SKM-1 (cell line): ENCODE data around the gene NPHP4.
A peak's percentile ranks its signal among the peaks of the same experiment; 100 is the strongest.

Experiments
- DNase-seq: peaks from one replicate; lab custom pipeline; 2025; ENCODE audit not compliant: unreplicated experiment; lab: John Stamatoyannopoulos, UW

NPHP4 gene

DNA sequence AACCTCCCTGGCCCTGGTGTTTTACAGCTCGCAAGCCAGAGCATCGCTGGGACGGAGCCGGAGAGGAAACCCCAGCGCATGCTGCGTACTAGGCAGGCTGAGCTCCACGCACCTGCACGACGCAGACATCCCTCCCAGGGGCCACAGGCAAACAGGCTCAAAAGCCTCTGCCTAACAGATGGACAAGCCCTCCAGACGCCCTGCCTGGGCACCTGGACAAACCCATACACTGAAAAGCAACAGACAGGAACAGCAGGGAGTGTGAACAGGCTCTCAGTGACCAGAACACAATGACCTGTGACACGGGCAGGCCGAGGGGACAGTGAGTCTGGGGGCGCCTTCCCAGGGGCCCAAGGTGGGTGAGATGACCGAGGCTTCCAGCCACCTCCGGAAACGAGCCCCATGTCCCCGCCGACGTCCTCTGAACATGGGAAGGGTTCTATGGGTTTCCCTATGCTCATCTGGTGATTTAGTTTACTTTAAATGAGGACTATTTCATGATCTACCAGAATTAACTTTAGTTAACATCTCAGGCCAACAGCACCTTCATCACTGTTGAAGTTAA, 40.3 kb downstream of the NPHP4 start:
- DNase-seq: no peak

DNA sequence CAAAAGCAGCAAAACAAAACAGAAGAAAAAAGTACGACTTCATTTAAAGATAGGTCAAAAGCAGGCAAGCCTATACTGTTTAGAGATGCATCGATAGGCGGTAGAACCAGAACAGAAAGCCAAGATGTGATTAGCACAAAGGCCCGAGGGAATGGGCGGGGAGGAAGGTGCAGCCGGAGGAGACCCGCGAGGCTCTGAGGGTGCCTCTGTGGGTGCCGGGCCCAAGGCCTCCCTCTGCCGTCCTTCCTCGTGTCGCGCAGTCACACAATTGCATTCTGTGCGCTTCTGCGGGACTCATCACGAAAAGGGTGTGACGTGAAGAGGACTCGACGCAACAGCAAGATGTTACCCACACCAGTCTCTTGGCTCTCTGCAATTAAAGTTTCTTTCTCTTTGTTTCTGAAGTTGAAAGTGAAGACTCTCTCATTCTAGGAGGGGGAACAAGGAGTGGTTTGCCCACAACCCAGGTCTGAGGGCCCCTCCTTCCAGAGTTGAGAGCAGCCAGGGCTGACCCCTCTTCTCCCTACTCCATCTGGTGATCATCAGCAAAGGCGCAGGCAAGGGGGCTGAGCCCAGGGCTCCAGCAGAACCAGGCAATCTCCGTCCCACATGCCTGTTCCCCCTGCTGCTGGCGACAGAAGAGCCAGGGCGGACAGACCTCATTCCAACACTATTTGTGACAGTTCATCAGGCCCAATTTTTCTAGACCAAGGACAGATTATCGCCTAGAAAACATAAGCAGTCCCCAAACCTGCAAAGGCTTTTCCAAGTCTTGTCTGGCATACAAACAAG, 41.0 kb downstream of the NPHP4 start:
- DNase-seq: no peak

DNA sequence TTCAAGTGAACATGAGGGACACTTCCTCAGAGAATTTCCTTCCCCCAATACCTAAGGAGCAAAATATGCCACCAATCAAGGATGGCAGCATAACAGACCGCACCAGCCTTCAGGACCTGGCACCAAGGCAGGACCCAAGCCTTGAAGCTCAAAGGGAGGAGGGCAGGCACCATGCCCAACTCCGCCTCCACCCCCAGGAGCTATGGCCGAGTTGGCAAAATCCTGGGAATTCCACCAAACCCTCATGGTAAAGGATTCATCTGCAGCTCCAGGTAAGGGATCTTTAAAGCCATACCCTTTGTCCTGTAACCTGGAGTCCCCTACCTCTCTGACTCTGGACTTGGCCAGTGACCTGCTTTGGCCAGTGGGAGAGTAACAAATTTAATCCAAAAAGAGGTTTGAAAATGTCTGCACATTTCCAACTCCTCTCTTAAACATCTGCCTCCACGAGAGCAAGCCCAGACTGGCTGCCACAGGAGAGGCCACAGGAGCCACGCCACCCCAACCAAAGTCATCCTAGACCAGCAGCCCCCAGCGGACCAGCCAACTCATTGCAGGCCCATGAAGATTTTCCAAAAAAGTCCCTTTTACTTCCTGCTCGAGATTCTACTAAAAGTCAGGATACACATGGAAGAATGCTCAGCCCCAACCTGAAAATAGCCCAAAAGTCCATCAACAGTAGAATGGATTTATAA, 41.9 kb downstream of the NPHP4 start:
- no peak for DNase-seq

DNA sequence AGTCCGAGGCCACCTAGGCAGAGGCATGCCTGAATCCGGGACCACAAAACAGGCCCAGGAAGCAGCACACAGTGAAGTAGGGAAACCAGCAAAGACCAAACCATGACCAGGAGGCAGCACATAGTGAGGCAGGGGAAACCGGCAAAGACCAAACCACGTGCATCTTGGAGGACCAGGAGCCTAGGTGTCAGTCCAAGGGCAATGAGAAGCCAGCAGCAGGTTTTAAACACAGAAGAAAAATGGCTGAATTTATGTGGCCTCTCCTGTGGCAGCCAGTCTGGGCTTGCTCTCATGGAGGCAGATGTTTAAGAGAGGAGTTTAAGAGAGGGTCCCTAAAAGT, 42.5 kb downstream of the NPHP4 start:
- DNase-seq: no peak

DNA sequence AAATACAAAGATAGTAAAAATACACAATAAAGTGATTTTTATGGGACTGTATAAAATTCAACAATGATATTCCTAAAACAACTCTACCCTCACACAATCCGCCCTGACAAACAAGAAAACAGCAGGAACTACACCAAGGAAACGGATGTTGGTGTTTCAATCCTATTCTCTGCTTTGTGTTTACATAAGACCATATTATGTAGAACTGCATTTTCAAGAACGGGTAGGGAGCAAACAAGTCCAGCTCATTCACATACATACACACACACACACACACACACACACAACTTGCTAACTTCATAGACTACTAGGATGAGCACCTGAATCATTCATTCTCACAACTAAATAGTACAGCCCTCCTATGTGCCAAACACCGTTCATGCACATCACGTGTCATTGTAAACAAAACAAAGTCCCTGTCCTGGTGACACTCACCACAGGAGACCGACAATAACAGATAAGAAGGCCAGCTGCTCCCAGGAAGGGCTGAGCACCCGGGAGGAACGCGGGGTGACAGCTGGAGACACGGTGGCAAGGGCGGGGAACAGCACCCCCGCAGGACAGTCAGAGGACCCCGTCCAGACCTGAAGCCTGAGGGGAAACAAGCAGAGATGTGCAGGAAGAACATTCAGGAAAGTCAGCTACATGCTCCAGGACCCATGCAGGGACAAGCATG, 43.0 kb downstream of the NPHP4 start:
- no peak for DNase-seq

DNA sequence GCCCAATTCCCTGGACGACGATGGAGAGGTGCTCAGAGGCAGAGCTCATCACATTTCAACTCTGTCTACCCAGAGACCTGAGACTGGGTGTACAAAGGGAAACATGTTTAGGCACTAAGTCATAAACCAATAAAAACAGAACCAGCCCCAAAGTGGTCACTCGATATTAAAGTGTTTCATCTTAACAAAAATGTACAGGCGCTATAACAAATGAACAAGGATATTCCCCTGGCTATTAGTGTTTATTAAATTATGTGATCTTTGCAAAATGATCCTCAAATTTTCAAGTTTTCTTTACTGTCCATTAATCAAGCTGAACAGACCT, 43.6 kb downstream of the NPHP4 start:
- no peak for DNase-seq

DNA sequence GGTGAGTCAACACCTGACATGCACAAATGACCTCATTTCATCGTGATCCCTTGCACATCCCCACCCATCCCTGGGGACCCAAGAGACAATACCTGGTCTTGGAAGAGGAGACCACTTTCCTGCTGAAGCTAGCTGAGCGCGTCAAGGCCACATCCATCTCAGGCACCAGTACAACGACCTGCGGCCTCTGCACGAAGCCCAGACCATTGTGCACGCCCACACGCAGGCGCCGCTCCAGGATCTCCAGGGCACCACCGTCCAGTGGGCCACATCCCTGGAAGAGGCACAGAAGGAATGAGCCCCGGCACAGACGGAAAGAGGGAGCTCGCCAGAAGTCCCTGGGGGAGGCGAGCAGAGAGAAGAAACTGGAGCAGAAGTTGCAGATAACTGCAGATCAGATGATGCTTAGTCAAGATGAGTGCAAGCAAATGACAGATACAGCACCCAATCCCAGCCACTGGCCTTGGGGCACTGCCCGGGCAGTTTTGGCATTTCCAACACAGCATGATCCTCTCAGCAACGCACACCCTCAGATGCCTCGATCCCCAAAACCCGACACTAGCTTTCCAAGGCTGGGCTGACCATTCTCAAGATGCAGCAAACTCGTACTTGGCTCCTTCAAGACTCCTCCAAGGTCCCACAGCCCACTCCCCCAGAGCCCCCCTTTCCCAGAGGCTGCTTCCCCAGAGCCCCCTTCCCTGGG, 44.1 kb downstream of the NPHP4 start:
- DNase-seq: no peak

DNA sequence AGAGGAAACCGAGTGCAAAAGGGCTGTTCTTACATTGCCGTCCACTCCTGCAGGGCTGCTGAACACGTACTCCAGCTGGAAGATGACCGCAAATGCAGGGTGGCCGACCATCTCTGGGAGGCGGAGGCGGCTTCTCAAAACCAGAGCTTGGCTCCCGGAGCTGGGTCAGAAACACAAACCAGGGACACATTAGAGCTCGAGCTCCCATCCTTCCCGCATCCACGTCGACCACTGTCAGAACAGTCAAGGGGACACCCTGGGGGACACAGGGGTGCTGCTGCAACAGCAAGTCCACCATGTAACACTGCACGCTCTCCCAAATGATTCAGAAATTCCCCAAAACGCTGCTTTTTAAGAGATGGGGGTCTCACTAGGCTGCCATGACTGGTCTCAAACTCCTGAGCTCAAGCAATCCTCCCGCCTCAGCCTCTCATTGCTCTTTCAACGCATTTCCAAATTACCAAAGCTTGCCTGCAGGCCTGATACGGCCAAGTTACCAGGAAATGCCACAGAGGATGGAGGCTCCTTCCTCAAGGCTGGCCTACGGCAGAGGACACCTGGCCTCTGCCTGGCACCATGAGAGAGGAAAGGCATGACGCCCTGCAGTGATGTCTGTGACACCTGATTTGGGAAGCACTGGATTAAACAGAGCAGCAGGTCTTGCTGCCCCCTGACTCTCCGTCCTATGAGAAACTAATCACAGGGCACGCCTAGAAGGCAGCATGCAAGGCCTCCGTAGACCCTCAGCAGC, 45.0 kb downstream of the NPHP4 start:
- DNase-seq: no peak

DNA sequence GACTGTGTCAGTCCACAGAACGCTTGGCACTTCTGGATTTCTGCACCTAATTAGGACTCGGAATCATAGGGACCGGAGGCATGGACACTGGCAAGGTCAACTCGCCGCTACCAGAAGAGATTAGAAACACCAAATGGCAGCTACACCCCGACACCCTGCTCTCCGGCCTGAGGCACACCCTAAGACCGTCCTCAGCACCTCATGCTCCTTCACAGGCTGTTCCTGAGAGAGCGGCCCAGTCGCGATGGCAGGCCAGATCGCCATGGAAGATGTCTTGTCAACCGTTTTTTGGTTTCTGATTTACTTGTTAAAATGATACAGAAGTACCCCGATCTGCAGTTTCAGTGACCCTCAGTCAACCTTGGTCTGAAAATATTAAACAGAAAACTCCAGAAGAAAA, 46.8 kb downstream of the NPHP4 start:
- no peak for DNase-seq

DNA sequence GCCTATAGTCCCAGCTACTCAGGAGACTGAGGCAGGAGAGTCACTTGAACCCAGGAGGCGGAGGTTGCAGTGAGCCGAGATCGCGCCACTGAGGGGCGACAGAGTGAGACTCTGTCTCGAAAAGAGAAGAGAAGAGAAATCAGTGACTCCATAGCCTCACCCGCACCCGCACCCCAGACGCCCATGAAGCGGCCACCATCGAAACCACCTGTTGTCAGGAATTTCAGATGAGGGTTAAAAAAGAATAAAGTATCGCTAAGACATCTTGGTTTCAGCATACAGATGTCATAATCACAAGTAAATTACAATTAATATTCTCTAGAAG, 47.4 kb downstream of the NPHP4 start:
- DNase-seq: no peak

DNA sequence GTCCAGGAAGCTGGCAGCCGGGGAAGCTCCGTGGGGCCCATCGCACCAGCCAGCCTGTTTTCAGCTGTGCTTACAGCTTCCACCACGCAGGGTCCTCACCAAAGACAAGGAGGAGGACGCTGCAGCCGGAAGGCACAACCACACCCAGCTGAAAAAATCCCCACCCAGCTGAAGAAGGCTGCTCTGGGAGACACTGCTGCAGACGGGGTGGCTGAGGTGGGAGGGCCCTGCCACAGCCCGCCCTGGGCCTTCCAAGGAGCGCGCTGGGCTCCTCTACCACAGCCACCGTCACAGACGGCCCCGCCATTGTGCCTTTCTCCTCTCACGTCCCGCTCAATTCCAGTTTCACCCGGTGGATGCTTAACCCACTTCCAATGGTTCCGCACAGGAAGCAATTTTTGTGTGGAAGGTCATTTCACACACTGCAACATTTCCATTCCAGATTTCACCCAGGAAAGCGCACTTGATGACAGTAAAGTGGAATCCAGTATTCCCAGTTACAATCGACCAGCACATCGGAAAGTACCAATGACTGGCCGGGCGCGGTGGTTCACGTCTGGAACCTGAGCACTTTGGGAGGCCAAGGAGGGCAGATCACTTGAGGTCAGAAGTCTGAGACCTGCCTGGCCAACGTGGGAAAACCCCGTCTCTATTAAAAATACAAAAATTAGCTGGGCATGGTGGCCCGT, 47.9 kb downstream of the NPHP4 start:
- no peak for DNase-seq

DNA sequence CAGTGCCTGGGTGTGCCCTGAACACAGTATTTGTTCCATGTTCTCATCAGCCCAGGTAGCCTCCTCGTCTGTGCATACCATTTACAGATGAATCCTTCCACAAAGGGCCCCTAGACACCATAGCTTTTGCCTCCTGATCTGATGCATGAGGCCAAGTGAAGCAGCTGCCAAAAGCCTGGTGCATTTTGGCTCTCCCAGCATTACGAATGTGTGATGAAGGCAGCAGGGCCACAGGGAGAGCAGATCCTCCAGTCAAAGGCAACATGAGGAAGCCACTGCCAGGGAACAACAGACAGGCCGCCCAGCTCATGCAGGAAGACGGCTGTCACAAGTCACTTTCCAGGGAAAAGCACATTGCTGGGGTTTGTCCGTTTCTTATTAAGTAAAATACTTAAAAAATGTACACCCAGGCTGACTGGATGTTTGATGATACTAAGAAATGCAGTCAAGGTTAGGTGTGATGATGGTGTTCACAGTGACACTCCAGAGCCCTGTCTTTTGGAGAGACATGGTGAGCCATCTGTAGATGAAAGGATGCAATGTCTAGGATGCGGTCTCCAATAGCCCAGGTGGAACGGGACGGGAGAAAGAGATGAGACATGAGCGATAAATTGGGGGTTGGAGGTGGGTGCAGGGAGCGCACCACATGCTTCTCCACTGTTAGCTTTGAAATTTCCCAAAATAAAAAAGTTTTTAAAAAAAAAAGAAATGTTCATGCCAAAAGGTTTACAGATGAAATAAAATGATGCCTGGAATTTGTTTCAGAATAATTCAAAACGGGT, 48.7 kb downstream of the NPHP4 start:
- no peak for DNase-seq

DNA sequence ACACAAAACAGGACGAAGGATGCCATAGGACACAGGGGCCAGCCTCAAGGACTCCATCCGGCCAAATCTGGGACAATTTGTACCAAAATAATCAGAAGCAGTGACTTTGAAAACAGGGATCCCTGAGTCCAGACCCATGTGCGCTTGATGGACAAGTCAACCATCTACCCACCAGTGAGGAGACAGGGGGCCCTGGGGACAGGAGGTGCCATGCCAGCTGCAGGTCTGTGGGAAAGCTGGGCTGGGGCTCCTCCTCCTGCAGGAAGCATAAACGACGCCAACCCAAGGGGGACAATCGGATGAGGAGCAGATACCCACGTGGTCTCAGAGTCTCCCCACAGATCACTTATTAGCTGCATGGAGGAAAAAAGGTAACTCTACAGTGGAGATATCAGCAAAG, 50.6 kb downstream of the NPHP4 start:
- no peak for DNase-seq

DNA sequence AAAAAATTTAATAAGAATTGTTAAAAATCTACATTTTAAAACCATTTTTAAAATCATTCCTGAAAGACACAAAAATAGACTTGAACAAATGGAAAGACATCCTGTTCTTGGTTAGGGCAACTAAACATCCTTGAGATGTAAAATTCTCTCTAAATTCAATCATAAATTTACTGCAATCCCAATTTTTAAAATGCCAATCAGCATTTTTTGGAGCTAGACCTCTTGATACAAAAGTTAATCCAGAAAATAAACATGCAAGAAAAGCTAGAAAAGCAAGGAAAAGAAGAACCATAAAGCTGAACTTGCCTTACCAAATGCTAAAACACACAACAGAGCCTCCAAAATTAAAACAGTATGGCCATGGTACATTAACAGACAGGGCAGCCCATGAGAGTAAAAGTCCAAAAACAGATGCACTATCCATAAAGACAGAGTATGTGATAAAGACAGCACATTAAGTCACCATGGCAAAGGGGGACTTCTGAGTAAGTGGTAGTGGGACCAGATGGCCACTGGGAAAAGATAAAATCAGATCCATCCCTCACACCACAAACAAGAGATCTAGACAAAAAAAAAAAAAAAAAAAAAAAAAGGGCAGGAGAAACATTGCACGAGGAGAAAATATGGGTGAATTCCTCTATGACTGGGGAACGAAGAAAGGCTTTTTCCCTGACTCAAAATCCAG, 51.4 kb downstream of the NPHP4 start:
- no peak for DNase-seq

DNA sequence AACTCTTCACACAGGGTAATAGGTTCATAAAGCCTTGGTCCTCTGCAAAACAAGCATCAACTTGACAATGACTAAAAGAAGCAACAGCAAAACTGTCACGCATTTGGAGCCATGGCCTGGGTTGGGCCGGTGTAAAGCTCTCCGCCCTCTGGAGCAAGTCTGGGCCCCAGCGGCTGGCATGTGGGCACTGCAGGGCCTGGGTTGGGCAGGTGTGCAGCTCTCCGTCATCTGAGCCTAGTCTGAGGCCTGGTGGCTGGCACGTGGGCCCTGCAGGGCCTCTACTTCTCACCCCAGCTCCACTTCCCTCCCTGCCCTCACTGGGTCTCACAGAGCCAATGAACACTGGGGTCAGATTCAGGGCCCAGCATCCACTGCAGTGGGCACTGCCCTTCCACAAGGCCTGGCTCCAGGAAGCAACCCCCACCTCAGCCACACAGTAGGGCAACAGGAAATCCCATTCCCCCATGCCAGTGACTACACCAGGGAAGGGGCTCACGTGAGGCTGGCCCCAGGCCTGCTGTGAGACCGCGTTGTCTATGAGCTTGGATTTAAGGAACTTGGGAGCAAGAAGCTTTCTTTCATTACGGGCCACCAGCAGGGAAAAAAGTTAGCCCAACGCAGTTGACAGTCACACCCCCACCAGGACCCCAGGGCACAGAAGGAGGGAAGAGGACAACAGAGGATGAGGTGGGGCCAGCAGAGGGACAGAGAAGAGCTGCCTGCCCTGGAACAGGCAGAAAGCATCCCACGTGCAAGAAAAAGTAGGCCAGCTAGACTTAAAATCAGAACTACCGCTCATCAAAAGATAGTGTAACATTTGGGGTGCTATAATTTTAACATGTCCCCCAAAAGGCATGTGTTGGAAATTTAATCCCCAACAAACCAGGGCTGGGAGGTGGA, 52.7 kb downstream of the NPHP4 start:
- peak; percentile 15 for DNase-seq

DNA sequence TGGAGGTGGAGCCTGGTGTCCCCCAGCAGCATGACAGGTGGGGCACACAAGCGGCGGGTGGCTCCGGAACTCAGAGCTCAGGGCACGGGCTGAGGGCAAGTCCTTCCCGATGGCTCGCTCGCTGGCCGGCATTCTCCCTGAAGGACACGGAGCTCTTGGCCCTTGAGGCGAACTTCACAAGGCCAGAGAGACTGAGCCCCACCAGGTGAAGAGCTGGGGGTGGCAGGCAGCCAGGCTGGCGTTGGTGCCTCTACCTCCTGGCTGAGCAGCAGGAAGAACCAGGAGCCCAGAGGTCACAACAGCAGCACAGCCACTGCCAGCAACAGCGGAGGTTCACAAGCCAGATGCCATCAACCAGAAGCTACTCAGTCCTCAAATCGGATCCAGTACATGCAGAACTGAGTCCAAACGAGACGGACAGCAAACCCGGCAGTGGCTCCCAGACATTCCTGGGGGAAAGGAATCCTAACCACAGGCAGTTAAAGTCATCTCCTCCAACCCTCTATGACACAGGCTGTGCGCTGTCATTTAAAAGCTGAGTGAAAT, 54.1 kb downstream of the NPHP4 start:
- no peak for DNase-seq

DNA sequence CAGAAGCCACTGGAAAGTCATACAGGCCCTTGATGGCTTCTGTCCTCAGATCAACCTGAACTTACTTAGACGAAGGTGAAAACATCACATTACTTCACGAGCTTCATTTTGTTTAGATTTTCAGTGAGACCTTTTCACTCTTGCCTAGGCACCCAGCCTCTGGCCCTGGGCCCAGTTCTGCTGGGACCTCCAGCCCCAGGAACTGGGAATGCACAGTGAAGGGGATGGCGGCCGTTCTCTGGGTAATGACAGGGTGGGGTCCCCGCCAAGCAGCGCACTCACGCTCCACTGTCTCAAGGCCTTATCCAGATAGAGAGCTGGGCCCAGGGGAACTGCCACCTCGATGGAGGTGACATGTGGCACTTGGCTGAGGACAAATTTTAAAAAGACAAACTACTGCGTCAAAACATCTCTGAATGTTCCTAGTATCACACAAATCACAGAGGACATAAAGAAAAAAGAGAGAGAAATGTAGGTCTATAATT, 54.8 kb downstream of the NPHP4 start:
- DNase-seq: no peak
